NCI-H2081 (cell line): Measurements from ENCODE around the gene GPR55.

Experiments used
- DNase-seq, 2 experiments: peaks; one replicate each; lab custom pipeline; 2025; lab: John Stamatoyannopoulos, UW

Gene GPR55

DNA sequence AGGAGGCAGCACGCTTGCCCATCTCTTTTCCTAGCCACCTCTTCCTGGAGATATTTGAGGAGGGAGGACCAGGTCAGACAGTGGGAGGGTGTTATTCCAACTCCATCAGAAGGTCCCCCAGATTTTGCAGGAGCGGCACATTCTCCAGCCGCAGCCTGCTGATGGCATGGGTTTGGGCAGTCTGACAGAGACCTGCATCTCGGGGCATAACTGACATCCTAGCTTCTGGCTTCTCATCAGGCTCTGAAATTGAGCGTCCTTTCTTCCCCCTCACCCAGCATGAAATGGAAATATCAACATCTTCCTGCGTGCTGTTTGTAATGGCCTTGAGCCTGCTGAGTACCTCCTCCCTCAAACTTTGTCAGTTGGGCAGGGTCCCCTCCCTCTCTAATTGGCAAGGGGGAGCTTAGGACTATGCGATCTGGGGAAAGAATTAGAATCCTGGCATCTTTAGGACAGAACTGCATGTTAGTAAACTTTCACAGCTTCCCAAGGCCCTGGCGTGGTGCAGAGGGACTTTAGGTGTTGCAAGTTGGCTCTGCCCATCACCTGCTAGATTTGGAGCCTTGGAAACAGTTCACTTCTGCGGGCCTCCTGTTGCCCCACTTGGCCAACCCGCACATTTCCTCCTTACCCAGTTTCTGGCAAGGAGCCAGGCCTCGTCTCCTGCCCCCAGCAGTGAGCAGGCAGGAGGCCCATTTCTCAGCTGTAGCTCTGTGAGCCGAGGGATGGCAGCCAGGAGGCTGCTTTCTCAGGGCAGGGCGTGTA lies 58.1 kb downstream of the GPR55 start:
- DNase-seq, result peak; percentile 41 to 79

DNA sequence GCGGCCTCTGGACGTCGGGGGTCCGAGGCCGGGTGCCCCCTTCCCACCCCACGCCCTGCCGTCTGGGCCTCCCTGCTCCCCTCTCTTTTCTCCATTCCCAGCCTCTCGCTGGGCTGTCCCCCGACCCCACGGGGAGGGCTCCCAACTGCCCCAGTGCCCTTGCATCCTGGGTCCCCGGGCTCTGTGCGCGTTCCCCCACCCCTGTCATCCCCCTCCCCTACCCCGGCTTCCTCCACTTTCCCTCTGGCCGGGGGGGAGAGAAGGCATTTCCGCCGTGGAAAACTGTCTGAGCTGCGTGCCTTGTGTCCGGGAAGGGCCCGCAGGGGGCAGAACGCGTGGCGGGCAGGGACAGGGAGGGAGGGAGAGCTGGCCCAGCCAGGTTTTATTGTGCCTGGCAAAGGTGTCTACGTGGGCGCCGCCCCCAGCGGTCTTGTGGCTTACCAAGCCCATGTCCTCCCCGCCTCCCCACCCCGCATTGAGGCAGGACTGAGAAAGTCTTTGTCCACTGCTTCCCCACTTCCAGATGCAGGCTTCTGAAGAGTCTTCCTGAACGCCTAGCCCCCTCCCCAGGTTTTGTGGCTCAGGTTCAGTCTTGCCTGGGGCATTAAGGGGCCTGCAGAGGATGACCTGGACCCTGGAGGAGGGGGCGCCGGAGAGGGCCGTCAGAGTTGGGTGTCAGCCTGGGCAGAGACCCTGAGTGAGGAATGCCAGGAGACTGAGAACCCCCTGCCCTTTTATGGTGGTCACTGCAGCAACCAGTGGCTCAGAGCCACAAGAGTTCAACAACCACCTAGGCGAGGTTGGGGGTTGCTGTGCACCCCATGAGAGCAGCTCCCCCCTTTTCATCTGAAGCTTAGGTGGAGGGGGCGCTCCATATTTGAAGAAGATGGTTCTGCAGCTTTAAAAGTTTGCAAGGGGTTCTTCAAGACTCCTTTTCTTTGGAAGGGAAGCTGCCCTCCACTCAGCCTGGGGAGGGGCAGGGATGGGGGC lies 59.0 kb downstream of the GPR55 start:
- peak in 1 of 2 experiments; percentile 11 for DNase-seq

DNA sequence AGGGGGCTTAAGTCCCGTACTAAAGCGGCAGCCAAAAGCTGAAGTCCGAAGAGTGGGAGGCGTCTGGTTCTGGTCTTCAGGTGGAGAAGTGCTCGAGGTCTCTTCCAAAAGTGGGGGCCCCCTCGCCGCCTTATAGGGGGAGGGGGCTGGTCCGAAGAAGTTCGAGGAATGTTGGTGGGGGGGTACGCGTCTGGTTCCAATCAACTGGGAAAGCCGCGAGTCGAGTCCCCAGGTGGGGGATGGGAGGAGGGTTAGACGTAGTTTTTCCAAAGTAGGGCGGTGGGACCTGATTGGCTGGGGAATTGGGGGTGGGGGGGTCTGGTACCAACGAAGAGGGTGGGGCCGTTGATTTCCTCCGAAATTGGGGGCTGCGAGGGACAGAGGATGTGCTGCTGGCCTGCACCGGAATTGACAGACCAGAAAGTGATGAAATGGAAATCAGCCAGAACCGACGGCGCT lies 59.7 kb downstream of the GPR55 start:
- DNase-seq, result no peak

DNA sequence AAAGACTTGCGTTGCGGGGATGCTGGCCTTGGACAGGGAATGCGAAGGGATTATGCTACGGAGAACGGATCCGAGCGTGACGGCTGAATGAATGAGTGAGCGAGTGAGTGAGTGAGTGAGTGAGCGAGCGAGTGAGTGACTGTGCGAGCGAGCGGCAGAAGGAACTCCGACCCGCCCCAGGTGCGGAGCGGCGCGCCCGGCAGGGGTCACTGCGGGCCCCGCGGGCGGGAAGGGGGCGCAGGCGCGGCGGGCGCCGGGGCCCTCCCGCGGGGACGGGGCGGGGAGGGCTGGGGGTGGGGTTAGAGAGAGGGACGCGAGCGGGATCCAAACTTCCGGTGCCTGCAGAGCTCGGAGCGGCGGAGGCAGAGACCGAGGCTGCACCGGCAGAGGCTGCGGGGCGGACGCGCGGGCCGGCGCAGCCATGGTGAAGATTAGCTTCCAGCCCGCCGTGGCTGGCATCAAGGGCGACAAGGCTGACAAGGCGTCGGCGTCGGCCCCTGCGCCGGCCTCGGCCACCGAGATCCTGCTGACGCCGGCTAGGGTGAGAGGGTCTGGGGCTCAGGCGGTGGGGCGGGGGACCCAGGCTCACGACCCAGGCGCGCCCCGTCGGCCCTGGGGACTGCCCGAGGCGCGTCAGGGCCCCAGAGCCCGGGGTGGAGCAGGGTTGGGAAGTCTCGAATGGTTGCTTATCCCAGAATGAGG lies 60.3 kb downstream of the GPR55 start, which contains the start of gene ITM2C:
Gene ITM2C (plus strand): TSS at position 338 of the 702 bp plus-strand sequence. CDS start 84 bp downstream, at position 422.
- DNase-seq, result peak; percentile 36 to 59

DNA sequence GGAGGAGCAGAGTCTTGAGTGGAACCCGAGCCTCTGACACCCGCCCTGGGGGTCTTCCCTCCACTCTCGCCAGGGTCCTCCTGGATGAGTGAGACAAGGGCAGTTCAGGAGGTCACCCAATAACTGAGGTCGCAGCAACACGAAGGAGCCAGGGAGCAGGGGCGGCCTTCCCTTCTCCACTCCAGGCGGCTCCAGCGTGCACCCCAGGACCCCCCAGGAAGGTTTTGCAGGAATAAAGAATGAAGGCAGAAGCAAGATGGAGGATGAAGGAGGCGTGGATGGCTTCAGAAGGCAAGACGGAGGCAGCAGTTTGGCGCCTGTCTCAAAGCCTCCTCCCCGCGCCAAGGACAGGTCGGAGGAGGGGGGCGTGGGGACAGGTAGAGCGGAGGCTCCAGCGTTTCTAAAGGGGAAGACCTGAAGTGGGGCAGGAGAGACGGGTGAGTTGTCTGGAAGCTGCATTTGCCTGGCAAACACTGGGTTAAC lies 60.9 kb downstream of the GPR55 start:
- DNase-seq, result no peak

DNA sequence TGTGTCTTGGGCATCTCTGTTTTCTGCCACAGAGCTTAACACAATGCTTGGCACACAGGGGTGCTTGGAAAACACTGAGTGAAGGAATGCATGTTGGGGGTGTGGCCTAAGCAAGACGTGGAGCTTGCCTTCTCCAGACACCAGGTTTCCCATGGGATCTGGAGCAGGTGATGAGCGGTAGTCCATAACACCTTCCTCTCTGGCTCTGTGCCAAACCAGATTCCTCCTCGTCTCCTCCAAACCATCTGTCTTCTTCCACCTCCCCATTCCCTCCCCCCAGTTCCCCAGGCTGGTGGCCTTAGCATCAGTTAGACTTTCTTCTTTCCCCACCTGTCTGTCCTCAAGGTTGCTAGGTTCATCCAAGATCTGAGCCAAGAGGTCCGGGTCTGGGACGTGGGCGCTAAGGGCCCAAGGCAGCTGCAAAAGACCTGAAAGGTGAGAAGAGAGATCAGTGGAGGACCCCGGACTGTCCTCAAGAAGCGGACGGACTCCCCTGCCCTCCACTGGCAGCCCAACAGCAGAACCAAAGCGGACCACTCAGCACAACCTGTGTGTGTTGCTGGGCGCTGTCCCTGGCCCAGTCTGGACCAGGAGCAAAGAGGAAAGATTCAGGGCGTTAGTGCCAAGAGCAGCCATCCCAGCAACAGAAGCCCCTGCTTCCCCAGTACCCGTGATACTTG lies 61.5 kb downstream of the GPR55 start:
- no peak for DNase-seq

DNA sequence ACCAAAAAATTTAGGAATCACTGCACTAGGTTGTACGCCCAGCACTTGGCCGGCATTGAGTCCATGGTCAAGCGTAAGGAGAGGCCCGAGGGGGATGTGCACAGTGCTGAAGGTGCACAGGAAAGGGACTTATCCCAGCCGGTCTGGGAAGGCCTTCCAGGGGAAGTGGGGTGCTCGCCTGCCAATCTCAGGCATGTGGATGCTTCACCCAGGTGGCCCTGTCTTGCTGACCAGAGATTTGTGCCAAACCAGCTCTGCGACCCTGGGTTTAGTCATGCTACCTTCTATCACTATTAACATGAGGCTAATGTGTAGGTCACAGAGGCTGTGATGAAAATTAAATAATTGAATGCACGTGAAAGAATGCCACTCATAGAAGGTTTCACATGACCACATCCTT lies 62.0 kb downstream of the GPR55 start:
- DNase-seq, result no peak

DNA sequence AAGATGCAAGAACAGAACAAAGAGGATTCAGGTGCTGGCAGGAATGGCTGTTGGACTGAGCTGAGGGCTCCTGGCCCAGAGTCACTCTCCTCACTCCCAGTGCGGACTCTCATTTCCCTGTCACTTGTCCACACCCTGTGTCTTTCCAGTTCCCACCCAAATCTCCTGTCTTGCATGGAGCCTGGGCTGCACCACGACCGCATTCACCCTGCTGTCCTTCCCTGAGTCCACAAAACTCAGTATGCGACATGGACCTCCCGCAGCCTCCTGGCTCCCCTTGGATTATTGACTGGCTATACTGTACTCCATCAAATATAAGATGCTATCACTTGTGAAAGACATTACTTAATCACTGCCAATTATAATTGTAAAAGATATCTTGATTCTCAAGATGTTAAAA lies 62.8 kb downstream of the GPR55 start:
- no peak for DNase-seq

DNA sequence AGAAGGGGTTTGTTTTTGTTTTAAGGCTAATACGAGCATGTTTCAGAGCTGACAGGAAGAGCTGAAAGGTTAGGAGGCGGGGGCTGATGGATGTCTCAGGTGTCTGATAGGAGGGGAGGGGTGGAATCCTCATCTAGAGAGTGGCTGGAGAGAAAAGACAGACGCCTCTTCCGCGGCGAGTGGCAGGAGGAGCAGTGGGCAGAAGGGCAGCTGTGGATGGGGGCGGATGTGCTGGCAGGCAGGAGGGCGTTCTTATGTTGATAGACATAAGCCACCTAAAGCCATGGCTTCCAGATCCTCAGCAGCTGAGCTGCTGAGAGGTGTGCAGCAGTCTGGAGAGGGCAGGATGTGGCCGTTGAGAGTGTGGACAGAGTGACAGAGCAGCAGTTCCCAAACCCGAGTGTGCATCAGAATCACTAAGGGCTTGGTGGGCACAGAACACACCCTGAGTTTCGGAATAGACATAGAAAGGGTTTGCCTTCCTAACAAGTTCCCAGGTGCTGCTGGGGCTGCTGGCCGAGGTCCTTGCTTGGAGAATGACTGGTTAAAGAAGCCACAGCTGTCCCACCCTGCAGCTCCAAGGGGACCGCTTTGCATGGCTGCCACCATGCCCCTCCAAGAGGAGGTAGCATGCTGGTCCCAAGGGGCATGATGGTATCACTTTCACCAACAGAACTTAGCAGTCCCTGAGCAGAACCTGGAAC lies 63.3 kb downstream of the GPR55 start:
- no peak for DNase-seq
